ENCODE results near the gene TMEM170B.

DNA sequence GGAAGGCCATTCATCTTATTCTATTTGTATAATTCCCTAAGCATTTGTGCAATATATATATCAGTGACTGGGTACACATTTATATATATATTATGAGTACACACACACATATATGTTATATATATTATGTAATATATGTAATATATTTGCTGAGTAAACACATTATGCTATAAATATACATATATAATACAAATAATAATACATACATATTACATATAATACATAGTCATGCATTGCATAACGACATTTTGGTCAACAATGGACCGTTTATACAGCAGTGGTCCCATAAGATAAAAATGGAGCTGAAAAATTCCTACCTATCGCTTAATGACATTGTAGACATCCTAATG, 11.4 kb upstream of the TMEM170B start:
- TF ChIP-seq, protein P1, sequence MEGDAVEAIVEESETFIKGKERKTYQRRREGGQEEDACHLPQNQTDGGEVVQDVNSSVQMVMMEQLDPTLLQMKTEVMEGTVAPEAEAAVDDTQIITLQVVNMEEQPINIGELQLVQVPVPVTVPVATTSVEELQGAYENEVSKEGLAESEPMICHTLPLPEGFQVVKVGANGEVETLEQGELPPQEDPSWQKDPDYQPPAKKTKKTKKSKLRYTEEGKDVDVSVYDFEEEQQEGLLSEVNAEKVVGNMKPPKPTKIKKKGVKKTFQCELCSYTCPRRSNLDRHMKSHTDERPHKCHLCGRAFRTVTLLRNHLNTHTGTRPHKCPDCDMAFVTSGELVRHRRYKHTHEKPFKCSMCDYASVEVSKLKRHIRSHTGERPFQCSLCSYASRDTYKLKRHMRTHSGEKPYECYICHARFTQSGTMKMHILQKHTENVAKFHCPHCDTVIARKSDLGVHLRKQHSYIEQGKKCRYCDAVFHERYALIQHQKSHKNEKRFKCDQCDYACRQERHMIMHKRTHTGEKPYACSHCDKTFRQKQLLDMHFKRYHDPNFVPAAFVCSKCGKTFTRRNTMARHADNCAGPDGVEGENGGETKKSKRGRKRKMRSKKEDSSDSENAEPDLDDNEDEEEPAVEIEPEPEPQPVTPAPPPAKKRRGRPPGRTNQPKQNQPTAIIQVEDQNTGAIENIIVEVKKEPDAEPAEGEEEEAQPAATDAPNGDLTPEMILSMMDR (conservative IDR thresholded peaks at IDR 0.05 in 1 of 2, IDR thresholded peaks at IDR 0.05 in 1 of 2; ENCODE audit: low read depth in 1 of 2, low read length in 2 of 2) = no peak
- TF ChIP-seq EZH2 (IDR thresholded peaks at IDR 0.05; ENCODE audit: low read length, missing control alignments) = no peak
